MM.1S (cell line): ENCODE measurements around the gene RPS23.

ENCODE experiments used
- EZH2 ChIP-seq: fragments of 300-600 bp; sonication (generic); optimal IDR thresholded peaks from 2 replicates; pipeline ENCODE3; 2017; ENCODE audit warnings: low read depth, mild to moderate bottlenecking, antibody characterized with exemption, low read length, mixed read lengths
- EZH2phosphoT487 ChIP-seq: fragments of 300-600 bp; sonication (generic); IDR thresholded peaks from 2 replicates; pipeline ENCODE4 v1.6.1; 2018; ENCODE audit warnings: antibody characterized with exemption, low read length
- TF ChIP-seq, protein P1 (sequence below): fragments of 300-600 bp; sonication (generic); IDR thresholded peaks from 2 replicates; pipeline ENCODE4 v1.5.1; 2016; ENCODE audit warnings: antibody characterized with exemption, low read length, mixed read lengths

GRCh38 chr5:82320966-82321365 is 42.8 kb upstream of the RPS23 start:
- TF ChIP-seq, protein P1, sequence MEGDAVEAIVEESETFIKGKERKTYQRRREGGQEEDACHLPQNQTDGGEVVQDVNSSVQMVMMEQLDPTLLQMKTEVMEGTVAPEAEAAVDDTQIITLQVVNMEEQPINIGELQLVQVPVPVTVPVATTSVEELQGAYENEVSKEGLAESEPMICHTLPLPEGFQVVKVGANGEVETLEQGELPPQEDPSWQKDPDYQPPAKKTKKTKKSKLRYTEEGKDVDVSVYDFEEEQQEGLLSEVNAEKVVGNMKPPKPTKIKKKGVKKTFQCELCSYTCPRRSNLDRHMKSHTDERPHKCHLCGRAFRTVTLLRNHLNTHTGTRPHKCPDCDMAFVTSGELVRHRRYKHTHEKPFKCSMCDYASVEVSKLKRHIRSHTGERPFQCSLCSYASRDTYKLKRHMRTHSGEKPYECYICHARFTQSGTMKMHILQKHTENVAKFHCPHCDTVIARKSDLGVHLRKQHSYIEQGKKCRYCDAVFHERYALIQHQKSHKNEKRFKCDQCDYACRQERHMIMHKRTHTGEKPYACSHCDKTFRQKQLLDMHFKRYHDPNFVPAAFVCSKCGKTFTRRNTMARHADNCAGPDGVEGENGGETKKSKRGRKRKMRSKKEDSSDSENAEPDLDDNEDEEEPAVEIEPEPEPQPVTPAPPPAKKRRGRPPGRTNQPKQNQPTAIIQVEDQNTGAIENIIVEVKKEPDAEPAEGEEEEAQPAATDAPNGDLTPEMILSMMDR = no peak
- no peak for TF ChIP-seq EZH2
- no peak for TF ChIP-seq EZH2phosphoT487
